Measurements from ENCODE around the gene RO60.

DNA sequence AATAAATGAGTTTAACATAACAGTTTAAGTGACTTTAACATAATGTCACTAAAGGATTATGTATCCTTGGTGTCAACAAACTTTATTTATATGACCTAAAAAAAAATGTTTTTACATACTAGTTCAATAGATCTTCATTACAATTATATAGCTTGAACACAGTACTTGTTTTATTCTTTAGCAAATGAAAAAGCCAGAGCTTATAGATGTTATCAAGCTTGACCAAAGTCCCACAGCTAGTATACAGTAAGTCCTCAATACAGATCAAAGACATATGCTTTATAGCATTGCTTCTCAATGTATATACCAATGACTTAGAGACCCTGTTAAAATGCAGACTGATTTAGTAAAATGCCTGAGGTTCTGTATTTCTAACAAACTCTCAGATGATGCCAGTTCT is 42.6 kb upstream of the RO60 start:
- no peak for TF ChIP-seq EZH2 (IDR thresholded peaks at IDR 0.05)
- TF ChIP-seq CTCF (IDR thresholded peaks at IDR 0.05): no peak
